ENCODE results near the gene SPC24.

The SPC24 gene, protein sequence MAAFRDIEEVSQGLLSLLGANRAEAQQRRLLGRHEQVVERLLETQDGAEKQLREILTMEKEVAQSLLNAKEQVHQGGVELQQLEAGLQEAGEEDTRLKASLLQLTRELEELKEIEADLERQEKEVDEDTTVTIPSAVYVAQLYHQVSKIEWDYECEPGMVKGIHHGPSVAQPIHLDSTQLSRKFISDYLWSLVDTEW

DNA sequence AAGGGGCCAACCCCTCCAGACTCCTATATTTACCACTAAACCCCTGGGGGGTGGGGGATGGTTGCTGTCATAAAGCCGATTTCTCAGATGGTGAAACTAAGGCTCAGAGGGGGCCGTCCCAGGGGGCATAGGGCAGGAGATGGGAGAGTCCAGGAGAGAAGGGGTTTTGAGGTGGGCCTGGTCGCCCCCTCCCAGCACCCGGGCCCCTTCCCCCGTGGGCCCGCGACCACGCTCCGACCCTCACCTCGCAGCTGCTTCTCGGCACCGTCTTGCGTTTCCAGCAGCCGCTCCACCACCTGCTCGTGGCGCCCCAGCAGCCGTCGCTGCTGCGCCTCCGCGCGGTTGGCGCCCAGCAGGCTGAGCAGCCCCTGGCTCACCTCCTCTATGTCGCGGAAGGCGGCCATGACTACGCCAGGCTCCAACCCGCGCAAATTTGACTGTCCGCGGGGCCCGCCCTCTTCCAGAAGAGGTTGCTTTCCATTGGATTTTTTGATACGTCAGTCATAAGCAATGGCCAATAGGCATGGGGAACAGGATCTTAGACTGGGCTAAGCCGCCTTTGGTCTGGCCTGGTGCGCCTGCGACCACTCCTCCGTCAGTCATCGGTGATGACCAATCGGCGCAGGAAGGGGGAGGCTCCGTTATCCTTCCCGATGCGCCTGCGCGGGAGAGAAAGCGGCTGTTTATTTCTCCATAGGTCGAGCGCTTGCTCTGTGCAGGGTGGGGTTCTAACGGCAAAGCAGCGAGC is at the start of gene SPC24:
TSS of gene SPC24 (minus strand) at position 410 of the 748 bp plus-strand sequence. CDS start at position 404, 6 bp downstream.
- peak within 1 kb of the TSS; percentile 76 for H3K4me3 ChIP-seq (ENCODE audit: low read length)
- no peak for TF ChIP-seq ZNF274 (IDR thresholded peaks at IDR 0.05; ENCODE audit: low read depth, low read length)

DNA sequence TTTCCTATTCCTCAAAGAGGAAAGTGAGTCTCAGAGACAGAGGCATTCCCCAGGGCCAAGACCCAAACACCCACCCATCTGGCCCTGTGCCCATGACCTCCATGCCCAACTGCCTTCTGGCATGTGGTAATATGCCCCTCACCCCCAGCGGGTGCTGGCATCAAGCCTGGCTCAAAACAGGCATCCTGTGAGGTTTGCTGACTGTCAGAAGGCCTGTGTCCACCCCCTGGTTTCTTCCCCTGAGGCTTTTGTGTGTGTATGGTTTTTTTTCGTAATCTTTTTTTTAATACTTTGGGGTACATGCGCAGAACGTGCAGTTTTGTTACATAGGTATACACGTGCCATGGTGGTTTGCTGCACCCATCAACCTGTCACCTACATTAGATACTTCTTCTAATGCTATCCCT is 49.4 kb upstream of the SPC24 start:
- no peak for TF ChIP-seq ZNF274 (IDR thresholded peaks at IDR 0.05; ENCODE audit: low read depth, low read length)
- H3K4me3 ChIP-seq (ENCODE audit: low read length), result no peak overlapping the region

DNA sequence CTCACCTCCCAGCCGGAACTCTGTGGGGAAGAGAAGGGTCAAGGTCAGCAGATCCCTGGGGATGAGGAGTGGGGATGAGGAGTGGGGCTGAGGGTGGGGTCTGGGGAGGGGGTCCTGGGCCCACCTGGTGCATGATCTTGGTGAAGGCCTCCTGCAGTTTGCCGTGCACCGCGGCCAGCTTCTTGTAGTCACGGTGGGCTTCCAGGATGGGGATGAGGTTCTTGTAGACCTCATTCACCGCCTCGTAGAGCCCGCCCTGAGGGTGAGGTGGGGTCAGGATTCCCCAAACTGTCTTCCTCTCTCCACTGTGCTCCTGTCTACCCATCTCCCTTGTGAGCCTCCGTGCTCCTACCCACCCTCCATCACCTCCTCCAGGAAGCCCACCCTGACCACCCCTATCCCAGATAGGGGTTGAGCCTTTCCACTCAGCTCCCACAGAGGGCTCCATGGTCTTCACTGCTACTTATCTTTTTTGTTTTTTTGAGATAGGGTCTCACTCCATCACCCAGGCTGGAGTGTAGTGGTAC is 48.6 kb upstream of the SPC24 start:
- H3K4me3 ChIP-seq (ENCODE audit: low read length), result no peak overlapping the region
- no peak for TF ChIP-seq ZNF274 (IDR thresholded peaks at IDR 0.05; ENCODE audit: low read depth, low read length)

DNA sequence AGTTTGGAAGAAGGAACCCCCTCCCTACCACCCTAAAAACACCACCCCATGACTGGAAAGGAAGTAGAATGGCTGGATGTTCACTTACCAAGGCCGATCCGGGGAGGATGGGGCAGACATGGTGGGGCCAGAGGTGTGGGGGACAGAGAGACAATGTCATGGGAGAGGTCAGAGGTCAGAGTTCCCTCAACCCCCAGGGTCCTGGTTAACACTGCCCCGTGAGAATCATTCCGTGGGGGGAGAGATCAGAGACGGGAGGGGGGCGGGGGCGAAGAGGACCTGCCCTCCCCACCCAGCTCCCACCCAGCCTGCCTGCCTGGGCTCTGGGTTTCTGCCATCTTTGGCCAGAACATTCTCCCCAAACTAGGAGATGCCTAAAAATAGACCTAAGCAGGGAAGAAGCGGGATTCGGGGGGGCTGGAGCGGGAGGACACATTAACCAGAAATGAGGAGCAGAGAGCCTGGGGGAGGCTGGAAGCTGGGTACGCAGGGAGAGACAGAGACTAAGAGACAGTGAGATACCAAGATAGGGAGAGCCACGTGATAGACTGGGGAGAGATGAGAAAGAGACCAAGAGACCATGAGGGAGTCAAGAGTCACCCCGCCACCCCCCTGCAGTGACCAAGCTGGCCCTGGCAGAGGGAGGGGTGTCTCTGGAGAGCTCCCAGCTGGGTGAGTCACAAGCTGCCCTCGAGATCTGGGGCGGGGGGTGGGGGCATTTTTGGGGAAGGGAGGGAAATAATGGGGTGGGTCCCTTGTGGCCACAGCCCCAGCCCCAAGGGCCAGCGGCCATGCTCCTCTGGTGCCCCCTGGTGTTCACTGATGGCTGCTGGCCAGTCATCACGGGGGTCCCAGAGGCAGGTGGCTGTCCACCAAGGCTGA is 47.9 kb upstream of the SPC24 start:
- TF ChIP-seq ZNF274 (IDR thresholded peaks at IDR 0.05; ENCODE audit: low read depth, low read length), result no peak
- H3K4me3 ChIP-seq (ENCODE audit: low read length), result no peak overlapping the region

DNA sequence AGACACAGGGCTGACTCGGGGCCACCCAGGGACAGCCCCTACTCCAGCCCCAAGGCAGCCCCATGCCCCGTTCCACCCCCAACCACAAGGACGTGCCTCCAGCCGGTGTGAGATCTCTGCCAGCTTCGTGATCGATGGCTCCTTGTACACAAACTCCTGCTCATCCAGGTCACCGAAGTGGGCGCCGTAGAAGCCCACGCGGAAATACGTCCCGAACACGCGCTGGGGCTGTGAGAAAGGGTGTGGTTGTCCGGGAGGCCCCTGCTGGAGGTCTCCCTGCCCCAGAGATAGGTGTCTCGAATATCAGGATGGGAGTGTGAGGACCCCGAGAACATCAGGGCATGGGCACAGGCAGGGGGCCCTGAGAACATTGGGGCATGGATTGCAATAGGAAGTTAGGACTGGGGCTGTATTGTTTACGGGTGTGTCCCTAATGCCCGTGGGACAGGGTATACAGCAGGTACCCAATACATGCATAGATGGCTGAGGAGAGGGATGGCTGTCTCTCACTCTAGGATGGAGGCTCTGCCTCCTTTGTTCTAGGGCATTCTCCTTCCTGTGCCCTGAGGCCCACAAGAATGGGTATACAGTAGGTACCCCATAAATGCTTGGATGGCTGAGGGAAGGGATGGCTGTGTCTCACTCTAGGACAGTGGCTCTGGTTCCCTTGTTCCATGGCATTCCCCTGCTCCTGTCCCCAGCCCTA is 47.1 kb upstream of the SPC24 start:
- TF ChIP-seq ZNF274 (IDR thresholded peaks at IDR 0.05; ENCODE audit: low read depth, low read length), result no peak
- no peak overlapping the region for H3K4me3 ChIP-seq (ENCODE audit: low read length)

DNA sequence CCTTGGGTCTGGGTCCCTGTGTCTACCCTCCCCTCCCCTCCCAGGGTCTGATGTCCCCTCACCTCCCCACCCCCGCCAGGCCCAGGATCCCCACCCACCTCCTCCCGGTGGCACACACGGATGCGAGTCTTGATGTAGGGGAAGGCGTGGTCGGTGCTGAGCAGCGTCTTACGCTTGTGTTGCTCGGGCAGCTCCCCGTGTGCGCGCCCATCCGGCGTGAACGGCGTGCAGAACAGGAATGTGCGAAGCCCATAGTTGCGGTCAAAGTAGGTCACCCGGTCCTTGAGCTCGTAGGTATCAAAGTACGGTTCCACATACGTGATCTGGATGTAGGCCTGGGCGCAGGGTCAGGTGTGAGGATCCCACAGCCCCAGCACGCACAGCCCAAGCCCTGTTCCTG is 46.2 kb upstream of the SPC24 start:
- no peak overlapping the region for H3K4me3 ChIP-seq (ENCODE audit: low read length)
- no peak for TF ChIP-seq ZNF274 (IDR thresholded peaks at IDR 0.05; ENCODE audit: low read depth, low read length)

DNA sequence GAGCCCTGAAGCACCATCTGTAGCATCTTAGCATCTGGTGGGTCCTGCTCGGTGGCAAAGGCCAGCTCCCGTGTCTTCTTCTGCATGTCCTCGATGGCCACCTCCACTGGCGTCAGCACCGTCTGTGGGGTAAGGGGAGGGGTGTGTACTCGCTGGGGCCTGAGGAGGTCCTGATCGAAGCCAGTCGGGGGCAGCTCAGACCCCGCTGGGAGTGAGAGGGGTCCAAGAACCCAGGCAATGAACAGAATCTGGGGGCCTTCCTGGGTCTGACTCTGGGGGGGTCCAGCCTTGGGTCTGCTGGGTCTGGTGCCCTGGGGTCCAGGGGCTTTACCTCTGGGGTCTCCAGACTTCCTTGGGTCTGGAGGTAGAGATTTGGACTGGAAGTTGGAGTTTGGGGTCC is 45.3 kb upstream of the SPC24 start:
- no peak for TF ChIP-seq ZNF274 (IDR thresholded peaks at IDR 0.05; ENCODE audit: low read depth, low read length)
- H3K4me3 ChIP-seq (ENCODE audit: low read length), result no peak overlapping the region

DNA sequence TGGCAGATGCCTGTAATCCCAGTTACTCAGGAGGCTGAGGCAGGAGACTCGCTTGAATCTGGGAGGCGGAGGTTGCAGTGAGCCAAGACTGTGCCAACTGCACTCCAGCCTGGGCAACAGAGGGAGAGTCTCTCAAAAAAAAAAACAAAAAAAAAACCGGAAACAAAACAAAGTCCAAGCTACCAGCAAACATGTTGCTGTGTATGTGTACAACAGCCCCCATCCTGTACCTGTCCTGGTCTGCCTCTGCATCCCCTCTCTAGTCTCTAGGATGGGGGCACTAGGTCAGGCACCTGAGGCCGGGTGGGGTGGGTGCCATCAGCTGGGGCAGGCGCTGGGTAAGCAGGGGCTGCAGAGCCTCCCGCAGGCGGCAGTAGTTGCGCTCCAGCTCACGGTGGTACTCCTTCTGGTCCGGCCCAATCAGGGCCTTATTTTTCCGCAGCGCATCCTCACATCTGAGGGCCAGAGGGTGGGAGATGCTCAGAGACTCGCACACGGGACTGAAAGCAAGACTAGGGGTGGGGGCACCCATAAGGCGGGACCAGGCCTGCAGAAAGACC is 44.5 kb upstream of the SPC24 start:
- no peak for TF ChIP-seq ZNF274 (IDR thresholded peaks at IDR 0.05; ENCODE audit: low read depth, low read length)
- H3K4me3 ChIP-seq (ENCODE audit: low read length), result no peak overlapping the region

DNA sequence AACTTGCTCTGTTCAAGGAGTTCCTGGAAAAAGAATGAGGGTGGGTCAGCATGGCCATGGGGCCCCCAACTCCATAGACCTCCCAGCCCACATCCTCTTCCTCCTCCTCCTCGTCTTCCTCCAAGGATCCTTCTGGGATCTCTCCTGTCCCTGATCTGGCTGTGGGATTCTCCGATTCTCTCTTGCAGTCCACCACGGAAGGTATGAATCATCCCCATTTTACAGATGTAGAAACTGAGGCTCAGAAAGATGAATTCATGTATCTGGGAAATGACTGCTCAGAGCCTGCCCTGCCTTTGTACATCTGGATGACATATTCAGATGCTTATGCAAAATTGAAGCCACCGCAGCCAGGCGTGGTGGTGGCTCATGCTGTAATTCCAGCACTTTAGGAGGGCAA is 43.9 kb upstream of the SPC24 start:
- no peak for TF ChIP-seq ZNF274 (IDR thresholded peaks at IDR 0.05; ENCODE audit: low read depth, low read length)
- no peak overlapping the region for H3K4me3 ChIP-seq (ENCODE audit: low read length)

DNA sequence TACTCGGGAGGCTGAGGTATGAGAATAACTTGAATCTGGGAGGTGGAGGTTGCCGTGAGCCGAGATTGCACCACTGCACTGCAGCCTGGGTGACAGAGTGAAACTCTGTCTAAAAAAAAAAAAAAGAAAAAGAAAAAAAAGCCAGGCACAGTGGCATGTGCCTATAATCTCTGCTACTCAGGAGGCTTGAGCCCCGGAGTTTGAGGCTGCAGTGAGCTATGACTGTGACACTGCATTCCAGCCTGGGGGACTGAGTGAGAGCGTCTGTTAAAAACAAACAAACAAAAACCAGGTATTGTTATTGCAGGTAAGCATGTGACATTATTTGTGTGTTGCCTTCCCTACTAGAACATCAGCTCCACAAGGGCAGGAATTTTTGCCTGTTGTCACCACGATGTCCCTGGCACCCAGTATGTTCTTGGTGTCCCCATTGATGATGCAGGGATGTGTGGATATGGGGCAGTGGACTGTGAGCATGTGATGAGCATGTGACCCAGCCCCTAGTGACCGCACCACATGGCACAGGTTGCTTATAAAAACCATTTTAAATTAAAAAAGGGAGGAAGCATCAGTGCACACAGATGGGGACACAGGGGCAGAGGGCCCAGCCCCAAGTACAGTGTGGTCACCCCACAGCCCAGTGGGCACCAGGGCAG is 43.3 kb upstream of the SPC24 start:
- no peak overlapping the region for H3K4me3 ChIP-seq (ENCODE audit: low read length)
- no peak for TF ChIP-seq ZNF274 (IDR thresholded peaks at IDR 0.05; ENCODE audit: low read depth, low read length)

DNA sequence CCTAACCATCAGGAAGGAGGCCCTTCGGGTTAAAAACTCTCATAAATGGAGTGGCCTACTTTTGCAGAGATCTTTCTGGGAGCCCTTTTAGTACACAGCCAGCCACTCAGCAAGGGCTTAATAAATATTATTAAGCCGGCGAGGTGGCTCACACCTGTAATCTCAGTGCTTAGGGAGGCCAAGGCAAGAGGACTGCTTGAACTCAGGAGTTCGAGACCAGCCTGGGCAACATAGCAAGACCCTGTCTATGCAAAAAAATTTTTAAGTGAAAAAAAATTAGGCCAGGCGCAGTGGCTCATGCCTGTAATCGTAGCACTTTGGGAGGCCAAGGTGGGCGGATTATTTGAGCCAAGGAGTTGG is 42.6 kb upstream of the SPC24 start:
- no peak for TF ChIP-seq ZNF274 (IDR thresholded peaks at IDR 0.05; ENCODE audit: low read depth, low read length)
- H3K4me3 ChIP-seq (ENCODE audit: low read length), result peak overlapping the region; percentile 60; the same call in 1 of the 2 replicates

DNA sequence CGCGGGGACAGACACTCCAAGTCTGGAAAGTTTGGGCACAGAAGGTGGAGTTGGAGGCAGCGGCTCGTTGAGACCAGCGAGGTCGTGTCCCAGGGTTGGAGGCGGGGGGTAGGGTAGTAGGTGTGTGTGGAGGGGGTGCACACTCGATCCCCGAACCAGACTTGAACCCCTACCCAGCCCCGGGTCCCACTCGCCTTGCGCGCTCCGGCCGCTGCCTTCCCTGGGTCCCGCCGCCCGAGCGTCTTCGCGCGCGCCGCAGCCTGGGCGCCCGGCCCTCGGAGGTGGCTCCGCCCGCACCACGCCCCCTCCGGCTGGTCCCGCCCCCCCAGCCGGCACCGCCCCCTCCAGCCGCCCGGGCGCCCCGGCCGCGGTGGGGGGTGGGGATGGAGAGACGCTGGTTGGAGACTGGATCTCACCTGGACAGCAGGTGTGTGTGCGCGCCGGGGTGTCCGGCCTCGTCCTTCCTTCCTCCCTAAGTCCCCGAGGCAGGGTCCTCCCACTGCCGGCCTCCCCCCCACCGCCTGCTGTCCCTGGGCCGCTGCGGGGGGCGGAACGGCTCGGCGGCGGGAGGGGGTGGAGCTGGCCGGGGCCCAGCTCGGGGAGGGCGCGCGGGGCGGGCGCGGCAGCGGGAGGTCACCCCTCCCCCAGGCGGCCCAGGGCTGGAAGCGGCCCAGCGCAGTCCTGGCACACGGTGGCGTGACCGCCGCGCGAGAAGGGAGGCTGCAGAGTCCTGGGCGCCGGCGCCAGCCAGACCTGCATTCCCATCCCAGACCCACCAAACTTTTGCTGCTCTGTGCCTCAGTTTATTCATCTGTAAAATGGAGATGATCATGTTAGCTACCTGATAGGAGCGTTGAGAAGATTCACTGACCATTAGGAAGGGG is 42.0 kb upstream of the SPC24 start, which contains the start of gene KANK2:
TSS of gene KANK2 (minus strand) at position 255 of the 884 bp plus-strand sequence. CDS start 3,034 bp downstream, outside the sequence.
- H3K4me3 ChIP-seq (ENCODE audit: low read length), result peak within 1 kb of the TSS; percentile 67
- TF ChIP-seq ZNF274 (IDR thresholded peaks at IDR 0.05; ENCODE audit: low read depth, low read length), result no peak

Measured in GM08714 (cell line).